Vagina (tissue), 2 donors: Measurements from ENCODE around the gene OLFM1.

Source experiments
- POLR2A ChIP-seq, 2 donors: fragments of 450-650 bp; IDR thresholded peaks; one replicate each; pipeline ENCODE4 v1.6.1; 2017; ENCODE audit warnings: antibody characterized with exemption in 2 of 2, mild to moderate bottlenecking in 2 of 2, moderate library complexity in 2 of 2
- POLR2AphosphoS5 ChIP-seq, 2 donors: sonication (generic); formaldehyde crosslinking; IDR thresholded peaks; one replicate each; pipeline ENCODE4 v1.9.0; 2017; ENCODE audit warnings: antibody characterized with exemption in 2 of 2, mild to moderate bottlenecking in 2 of 2, low read depth in 1 of 2; ENCODE audit not compliant: insufficient read depth in 1 of 2
- TF ChIP-seq, protein P1 (sequence below), 3 experiments: fragments of 450-650 bp in 2 of 3; fragments of 200-600 bp in 1 of 3; sonication (generic) in 1 of 3; IDR thresholded peaks; one replicate each; pipeline ENCODE4 v1.5.1; 2017 to 2019; ENCODE audit warnings: antibody characterized with exemption in 3 of 3, mild to moderate bottlenecking in 2 of 3, moderate library complexity in 2 of 3

DNA sequence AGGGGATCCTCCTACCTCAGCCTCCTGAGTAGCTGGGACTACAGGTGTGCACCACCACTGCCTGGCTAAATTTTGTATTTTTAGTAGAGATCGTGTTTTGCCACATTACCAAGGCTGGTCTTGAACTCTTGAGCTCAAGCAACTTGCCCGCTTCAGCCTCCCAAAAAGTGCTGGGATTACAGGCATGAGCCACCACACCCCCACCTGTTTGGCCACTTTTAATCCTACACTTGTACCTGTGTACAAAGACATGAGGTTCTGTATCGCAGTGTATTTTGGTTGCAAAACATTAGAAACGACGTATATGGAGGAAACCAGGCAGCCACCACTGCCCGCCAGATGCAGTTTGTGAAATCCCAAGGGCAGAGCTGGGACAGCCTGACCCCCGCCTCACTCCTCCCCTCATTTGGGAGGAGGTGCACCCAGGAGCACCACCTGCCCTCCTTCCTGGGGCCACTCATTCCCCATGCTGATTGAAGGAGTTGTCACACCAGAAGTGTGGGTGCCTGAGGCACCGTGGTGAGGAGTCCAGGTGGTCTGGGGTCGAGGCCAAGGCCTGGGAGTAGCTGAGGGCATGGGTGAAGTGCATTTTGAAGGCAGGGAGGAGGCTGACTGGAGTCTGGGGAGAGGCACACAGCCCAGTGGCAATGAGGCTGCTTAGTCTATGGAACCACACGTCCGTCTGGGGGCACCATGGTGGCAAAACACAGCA is 39.3 kb upstream of the OLFM1 start:
- TF ChIP-seq, protein P1, sequence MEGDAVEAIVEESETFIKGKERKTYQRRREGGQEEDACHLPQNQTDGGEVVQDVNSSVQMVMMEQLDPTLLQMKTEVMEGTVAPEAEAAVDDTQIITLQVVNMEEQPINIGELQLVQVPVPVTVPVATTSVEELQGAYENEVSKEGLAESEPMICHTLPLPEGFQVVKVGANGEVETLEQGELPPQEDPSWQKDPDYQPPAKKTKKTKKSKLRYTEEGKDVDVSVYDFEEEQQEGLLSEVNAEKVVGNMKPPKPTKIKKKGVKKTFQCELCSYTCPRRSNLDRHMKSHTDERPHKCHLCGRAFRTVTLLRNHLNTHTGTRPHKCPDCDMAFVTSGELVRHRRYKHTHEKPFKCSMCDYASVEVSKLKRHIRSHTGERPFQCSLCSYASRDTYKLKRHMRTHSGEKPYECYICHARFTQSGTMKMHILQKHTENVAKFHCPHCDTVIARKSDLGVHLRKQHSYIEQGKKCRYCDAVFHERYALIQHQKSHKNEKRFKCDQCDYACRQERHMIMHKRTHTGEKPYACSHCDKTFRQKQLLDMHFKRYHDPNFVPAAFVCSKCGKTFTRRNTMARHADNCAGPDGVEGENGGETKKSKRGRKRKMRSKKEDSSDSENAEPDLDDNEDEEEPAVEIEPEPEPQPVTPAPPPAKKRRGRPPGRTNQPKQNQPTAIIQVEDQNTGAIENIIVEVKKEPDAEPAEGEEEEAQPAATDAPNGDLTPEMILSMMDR (IDR thresholded peaks at IDR 0.05): no peak
- no peak for TF ChIP-seq POLR2A (IDR thresholded peaks at IDR 0.05)
- no peak for TF ChIP-seq POLR2AphosphoS5 (IDR thresholded peaks at IDR 0.05; ENCODE audit: insufficient read depth in 1 of 2, low read depth in 1 of 2)
